GM19438 (cell line): ENCODE results near the gene TRAFD1.

ENCODE experiments used
- ATAC-seq: cut with Tn5 transposase; IDR thresholded peaks from one replicate; pipeline ENCODE4 v1.9.1; 2021; ENCODE audit warnings: low read depth; ENCODE audit not compliant: unreplicated experiment

TRAFD1 gene

GRCh38 chr12:112112409-112113133 lies 12.8 kb upstream of the TRAFD1 start:
- ATAC-seq: no peak

DNA sequence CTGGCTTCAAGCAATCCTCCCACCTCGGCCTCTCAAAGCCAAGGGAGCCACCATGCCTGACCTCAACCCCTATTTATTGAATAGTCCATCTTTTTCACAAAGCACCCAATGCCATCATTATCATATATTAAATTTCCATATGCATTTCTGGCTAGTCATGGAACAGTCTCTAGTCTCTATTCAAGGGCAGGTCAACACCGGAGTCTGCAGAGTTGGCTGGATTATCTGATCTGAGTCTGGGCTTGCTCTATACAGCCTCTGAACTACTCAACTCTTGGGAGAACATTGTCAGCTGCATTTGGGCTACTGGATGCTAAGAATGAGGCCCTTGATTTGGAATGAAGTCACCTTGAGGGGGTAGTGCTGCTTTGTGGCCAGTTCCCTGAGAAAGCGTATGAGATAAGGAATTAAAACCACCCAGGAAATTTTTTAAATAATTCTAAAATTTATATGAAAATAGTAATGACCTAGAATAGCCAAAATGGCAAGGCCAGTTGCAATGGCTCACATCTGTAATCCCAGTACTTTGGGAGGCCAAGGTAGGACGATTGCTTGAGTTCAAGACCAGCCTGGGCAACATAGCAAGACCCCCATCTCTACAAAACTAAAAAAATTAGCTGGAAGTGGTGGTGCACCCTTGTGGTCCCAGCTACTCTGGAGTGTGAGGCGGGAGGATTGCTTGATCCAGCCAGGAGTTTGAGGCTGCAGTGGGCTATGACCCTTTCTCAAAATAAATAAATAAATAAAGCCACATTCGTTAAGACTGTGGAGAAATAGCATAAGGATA lies 9.9 kb upstream of the TRAFD1 start:
- ATAC-seq: no peak

- peak; percentile 85 for ATAC-seq
These were observed 8.9 kb upstream of the TRAFD1 start for GRCh38 chr12:112116232-112117060.

GRCh38 chr12:112117685-112118084 lies 7.7 kb upstream of the TRAFD1 start:
- no peak for ATAC-seq

DNA sequence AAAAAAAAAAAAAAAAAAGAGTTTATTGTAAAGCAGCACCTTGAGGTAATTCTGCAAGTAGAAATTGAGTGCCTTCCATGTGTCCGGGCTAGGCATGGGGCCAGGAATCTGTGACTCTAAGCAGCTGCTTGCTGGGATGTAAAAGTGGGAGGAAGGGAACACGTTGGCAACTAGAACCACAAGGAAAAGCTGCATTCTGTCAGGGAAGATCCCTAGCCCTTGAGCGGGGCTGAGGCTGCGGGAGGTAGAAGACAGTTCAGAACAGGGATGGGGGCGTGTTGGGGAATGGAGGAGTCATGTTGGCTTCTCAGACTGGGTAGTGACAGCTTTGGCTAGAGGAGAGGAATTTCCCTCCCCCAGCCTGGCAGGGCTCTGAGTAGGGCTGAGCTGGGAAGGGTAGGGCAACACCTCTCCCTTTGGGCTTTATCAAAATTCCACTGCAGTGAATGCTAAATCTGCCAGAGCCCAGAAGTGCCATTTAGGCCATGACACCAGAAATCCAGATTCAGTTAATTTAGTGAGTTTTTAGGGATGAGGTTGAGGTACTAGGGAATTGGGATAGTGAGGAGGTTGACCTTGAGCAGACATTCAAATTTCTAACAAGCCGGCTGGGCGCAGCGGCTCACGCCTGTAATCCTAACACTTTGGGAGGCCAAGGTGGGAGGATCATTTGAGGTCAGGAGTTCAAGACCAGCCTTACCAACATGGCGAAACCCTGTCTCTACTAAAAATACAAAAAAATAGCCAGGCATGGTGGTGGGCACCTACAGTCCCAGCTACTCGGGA lies 3.4 kb upstream of the TRAFD1 start:
- ATAC-seq: no peak

- ATAC-seq: no peak
These were observed 2.3 kb upstream of the TRAFD1 start for GRCh38 chr12:112122823-112123690.

DNA sequence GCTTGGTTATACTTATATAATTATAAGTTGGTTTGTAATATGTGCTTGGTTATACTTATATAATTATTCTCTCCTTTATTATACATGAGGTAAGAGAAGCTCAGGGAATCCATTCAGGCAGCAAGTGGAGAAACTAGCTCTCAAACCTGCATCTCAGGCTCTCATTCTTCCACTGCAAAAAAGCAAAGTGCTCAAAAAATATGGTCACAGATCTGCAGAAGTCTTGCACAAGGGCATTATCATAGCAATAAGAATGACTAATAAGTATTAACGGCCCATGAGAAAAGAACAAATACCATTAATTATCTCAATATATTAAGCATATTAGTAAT lies 476 bp upstream of the TRAFD1 start:
- ATAC-seq: peak; percentile 3

DNA sequence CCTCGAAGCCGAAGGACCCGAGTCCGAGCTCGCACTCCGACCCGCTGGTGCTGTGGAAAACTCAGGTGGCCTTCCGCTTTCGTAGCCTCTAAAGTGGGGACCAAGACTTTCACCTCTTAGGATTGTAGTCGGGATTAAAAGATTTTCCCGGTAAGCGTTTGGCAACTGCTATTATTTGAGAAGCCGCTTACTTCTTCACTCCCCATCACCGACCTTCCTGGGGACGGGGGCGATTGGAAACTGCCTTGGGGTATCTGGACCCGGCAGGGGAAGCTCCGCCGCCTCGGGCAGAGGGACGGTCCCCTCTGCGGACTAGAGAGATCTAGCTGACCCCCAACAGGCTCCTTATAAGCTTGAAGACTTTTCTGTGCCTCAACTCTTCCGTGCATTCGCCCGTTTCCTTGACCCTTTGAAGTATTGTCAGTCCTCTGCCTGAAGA lies 659 bp downstream of the TRAFD1 start:
- ATAC-seq: no peak

DNA sequence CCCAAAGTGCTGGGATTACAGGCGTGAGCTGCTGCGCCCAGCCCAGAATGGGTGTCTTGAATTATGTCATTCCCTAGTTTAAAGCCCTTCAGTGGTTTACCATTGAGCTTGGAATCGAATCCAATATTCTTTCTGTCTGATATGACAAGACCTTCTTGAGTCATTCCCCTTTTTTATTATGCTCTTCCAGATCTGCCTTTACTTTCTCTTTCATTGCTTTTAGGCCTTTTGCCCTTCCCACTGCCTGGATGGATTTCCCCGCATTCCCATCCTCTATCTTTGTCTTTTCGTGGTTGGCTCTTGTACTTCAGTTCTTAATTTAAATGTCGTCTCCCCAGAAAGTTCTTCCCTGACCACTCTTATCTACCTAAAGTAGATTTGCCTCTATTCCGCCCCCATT lies 1.6 kb downstream of the TRAFD1 start:
- no peak for ATAC-seq

DNA sequence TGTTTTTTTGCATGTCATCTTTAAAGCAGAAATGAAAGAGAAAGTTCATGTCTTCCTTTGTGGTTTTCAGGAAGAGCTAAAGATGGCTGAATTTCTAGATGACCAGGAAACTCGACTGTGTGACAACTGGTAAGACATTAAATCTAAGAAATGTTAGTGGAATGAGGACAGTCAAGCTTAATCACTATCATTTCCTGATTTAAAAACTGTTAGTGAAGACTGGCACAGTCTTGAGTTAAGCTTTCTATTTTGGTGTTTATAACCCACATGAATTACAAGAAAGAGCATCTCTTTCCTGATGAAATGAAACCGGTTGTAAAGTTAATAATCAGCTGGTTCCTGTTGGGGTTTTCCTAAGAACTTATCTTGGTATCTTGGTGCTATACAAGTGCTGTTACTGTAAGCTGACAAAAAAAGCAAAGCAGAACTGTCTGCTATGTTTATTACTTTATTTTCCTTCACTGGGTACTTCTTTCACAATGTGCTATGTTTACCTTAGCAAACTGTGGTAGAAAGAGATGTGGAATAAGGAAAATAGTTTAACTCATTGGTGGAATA lies 5.2 kb downstream of the TRAFD1 start:
- ATAC-seq: peak; percentile 48

DNA sequence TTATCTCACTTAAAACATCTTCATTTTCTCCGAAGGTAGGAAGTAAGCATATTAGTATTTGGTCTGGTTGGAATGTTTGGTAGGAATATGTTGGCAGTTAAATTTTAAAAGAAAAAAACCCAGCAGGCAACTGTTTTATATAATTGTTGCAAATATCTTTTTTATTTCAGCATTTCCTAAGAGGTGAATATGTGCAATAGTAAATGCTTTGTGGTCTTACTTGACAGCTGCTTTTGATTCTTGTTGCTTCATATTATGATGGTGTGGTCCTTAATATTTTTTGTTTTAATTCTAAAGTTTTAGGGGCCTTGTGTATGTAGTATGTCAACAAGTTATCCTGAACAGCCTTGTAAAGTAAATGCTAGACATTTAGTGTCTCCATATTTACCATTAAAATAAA lies 6.3 kb downstream of the TRAFD1 start:
- ATAC-seq: no peak

GRCh38 chr12:112133418-112133817 lies 8.1 kb downstream of the TRAFD1 start:
- ATAC-seq: no peak

- ATAC-seq: no peak
These were observed 9.4 kb downstream of the TRAFD1 start for GRCh38 chr12:112134731-112135130.

GRCh38 chr12:112140728-112141127 lies 15.4 kb downstream of the TRAFD1 start:
- ATAC-seq: no peak

DNA sequence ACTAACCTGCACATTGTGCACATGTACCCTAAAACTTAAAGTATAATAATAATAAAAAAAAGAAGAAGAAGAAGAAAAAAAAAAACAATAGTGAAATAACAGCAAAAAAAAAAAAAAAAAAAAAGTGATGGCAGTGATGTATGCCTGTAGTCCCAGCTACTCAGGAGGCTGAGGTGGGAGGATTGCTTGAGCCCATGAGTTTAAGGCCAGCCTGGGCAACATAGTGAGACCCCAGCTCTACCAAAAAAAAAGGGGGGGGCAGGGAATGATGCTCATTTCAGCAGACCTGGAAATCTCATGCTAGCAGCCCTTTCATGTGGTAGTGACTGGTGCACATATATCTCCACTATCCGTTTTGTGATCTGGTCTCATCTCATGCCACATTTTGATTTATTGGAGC lies 20.8 kb downstream of the TRAFD1 start:
- no peak for ATAC-seq

- ATAC-seq: no peak
These were observed 22.7 kb downstream of the TRAFD1 start for GRCh38 chr12:112148031-112148513.

DNA sequence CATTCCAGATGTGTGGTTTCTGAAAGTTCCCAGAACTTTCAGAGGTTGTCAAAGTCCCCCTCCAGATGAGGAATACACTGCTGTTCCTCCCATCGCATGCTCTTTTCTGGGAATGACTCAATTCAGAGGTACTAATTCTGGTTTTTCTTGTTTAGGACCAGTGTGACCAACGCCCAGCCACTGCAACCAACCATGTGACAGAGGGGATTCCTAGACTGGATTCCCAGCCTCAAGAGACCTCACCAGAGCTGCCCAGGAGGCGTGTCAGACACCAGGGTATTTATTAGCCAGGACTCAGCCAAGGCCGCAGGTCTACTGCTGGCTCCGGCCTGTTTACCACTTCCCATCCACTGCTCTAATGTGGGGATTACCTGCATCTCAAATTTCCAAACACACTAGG lies 24.2 kb downstream of the TRAFD1 start:
- ATAC-seq: no peak

- no peak for ATAC-seq
These were observed 26.6 kb downstream of the TRAFD1 start for GRCh38 chr12:112151766-112152541.
